Omental fat pad (tissue), 4 donors: ENCODE results near the gene DACH1. TPM values are rescaled to one million over a fixed set of nuclear protein-coding genes. Genes with fewer than 3 reads are reported as not detected.

Experiments
- ATAC-seq: fragments of 150-250 bp; one replicate; pipeline ENCODE4 v1.9.1; 2016; ENCODE audit warnings: mild to moderate bottlenecking, moderate library complexity; ENCODE audit not compliant: low FRiP score
- DNase-seq: peaks from one replicate; pipeline ENCODE4 v3.0.0-alpha.2; 2019; ENCODE audit warnings: low spot score
- CTCF ChIP-seq, 3 donors: fragments of 450-650 bp; IDR thresholded peaks; one replicate each; pipeline ENCODE4 v1.5.1; 2016 to 2017; ENCODE audit warnings: antibody characterized with exemption in 3 of 3, mild to moderate bottlenecking in 3 of 3, moderate library complexity in 2 of 3
- total RNA-seq, 4 donors: library from RNA; depleted of rRNA; stranded (reverse); fragments of >200 nt; gene quantifications; one replicate each; pipeline ENCODE4 v1.1.0, GENCODE V29; 2016

Gene DACH1
- total RNA-seq, 4 donors from 2014 or later, result 1.1 to 10.4 (median 2.8) TPM

GRCh38 chr13:71485913-71486312 lies 381.1 kb downstream of the DACH1 start:
- ATAC-seq, result no peak
- DNase-seq, result no peak
- no peak for TF ChIP-seq CTCF (IDR thresholded peaks at IDR 0.05)

GRCh38 chr13:71483733-71484132 lies 383.3 kb downstream of the DACH1 start:
- TF ChIP-seq CTCF (IDR thresholded peaks at IDR 0.05), result no peak
- DNase-seq, result no peak
- no peak for ATAC-seq

GRCh38 chr13:71481501-71481900 lies 385.5 kb downstream of the DACH1 start:
- DNase-seq (no peak), ATAC-seq (no peak)
- no peak for TF ChIP-seq CTCF (IDR thresholded peaks at IDR 0.05)

GRCh38 chr13:71481046-71481445 lies 386.0 kb downstream of the DACH1 start:
- DNase-seq, result no peak
- TF ChIP-seq CTCF (IDR thresholded peaks at IDR 0.05), result no peak
- ATAC-seq, result no peak

GRCh38 chr13:71477735-71478134 lies 389.3 kb downstream of the DACH1 start:
- no peak for ATAC-seq
- TF ChIP-seq CTCF (IDR thresholded peaks at IDR 0.05), result no peak
- no peak for DNase-seq

GRCh38 chr13:71474936-71475335 lies 392.1 kb downstream of the DACH1 start:
- no peak for ATAC-seq
- DNase-seq, result no peak
- TF ChIP-seq CTCF (IDR thresholded peaks at IDR 0.05), result no peak

GRCh38 chr13:71469626-71470025 lies 397.4 kb downstream of the DACH1 start:
- DNase-seq, result no peak
- TF ChIP-seq CTCF (IDR thresholded peaks at IDR 0.05), result no peak

More at GRCh38 chr13:71469626-71470025, 397.4 kb downstream of the DACH1 start:
- no peak for ATAC-seq
